H9 (cell line): Measurements from ENCODE around the gene CCL11. TPM values are rescaled to one million over a fixed set of nuclear protein-coding genes. Genes with fewer than 3 reads are reported as not detected.

Source experiments
- DNase-seq: peaks from one replicate; pipeline ENCODE4 v3.0.0-alpha.2; 2017
- H2AFZ ChIP-seq: one replicate; pipeline ENCODE4 v1.6.1; 2013; ENCODE audit warnings: mild to moderate bottlenecking, low read length, control low read depth, moderate library complexity
- H2AK5ac ChIP-seq: 2 replicates; pipeline ENCODE4 v1.6.1; 2013; ENCODE audit warnings: low read length, control low read depth, mixed read lengths; ENCODE audit not compliant: insufficient read length
- H2BK120ac ChIP-seq: one replicate; pipeline ENCODE4 v1.6.1; 2013; ENCODE audit warnings: low read depth, mild to moderate bottlenecking, low read length, control low read depth, inconsistent platforms; ENCODE audit not compliant: poor library complexity, severe bottlenecking
- H2BK12ac ChIP-seq: 2 replicates; pipeline ENCODE4 v1.6.1; 2013; ENCODE audit warnings: low read length, control low read depth, mixed read lengths, low read depth; ENCODE audit not compliant: insufficient read length
- H2BK15ac ChIP-seq: 2 replicates; pipeline ENCODE4 v1.6.1; 2013; ENCODE audit warnings: low read depth, low read length, control low read depth
- H2BK20ac ChIP-seq: one replicate; pipeline ENCODE4 v1.6.1; 2013; ENCODE audit warnings: low read depth, mild to moderate bottlenecking, low read length, control low read depth, inconsistent platforms; ENCODE audit not compliant: poor library complexity, severe bottlenecking
- H2BK5ac ChIP-seq: 2 replicates; pipeline ENCODE4 v1.6.1; 2013; ENCODE audit warnings: low read length, control low read depth, mixed read lengths; ENCODE audit not compliant: insufficient read length
- H3K14ac ChIP-seq: 2 replicates; pipeline ENCODE4 v1.6.1; 2013; ENCODE audit warnings: low read length, control low read depth; ENCODE audit not compliant: insufficient read depth
- H3K18ac ChIP-seq: 2 replicates; pipeline ENCODE4 v1.6.1; 2013; ENCODE audit warnings: low read depth, mild to moderate bottlenecking, mixed read lengths, low read length, control low read depth; ENCODE audit not compliant: insufficient read length
- H3K23ac ChIP-seq: 2 replicates; pipeline ENCODE4 v1.6.1; 2013; ENCODE audit warnings: low read length, control low read depth, mixed read lengths, low read depth; ENCODE audit not compliant: insufficient read length
- H3K23me2 ChIP-seq: 2 replicates; pipeline ENCODE4 v1.6.1; 2013; ENCODE audit warnings: low read depth, mild to moderate bottlenecking, mixed read lengths, low read length, control low read depth; ENCODE audit not compliant: insufficient read length, poor library complexity, severe bottlenecking
- H3K27ac ChIP-seq: 2 replicates; pipeline ENCODE4 v1.5.1; 2013; ENCODE audit warnings: low read length, control low read depth, mixed read lengths, low read depth; ENCODE audit not compliant: insufficient read length
- H3K27me3 ChIP-seq: 2 replicates; pipeline ENCODE4 v1.6.1; 2013; ENCODE audit warnings: low read length, control low read depth, inconsistent platforms; ENCODE audit not compliant: insufficient read depth
- H3K4ac ChIP-seq: 2 replicates; pipeline ENCODE4 v1.6.1; 2013; ENCODE audit warnings: low read depth, mild to moderate bottlenecking, control low read depth, inconsistent platforms, low read length, moderate library complexity
- H3K4me1 ChIP-seq: 2 replicates; pipeline ENCODE4 v1.6.1; 2013; ENCODE audit warnings: low read length, control low read depth, inconsistent platforms; ENCODE audit not compliant: insufficient read depth
- H3K4me2 ChIP-seq: 2 replicates; pipeline ENCODE4 v1.6.1; 2013; ENCODE audit warnings: low read length, control low read depth, mixed read lengths; ENCODE audit not compliant: insufficient read length, insufficient read depth
- H3K56ac ChIP-seq: 2 replicates; pipeline ENCODE4 v1.6.1; 2013; ENCODE audit warnings: low read depth, mild to moderate bottlenecking, mixed read lengths, low read length, control low read depth; ENCODE audit not compliant: insufficient read length
- H3K79me1 ChIP-seq: 2 replicates; pipeline ENCODE4 v1.6.1; 2013; ENCODE audit warnings: low read depth, mild to moderate bottlenecking, moderate library complexity, low read length, control low read depth, inconsistent platforms; ENCODE audit not compliant: insufficient read depth, poor library complexity, severe bottlenecking
- H3K79me2 ChIP-seq: 2 replicates; pipeline ENCODE4 v1.6.1; 2013; ENCODE audit warnings: low read length, control low read depth, inconsistent platforms; ENCODE audit not compliant: insufficient read depth
- H3K9ac ChIP-seq: 2 replicates; pipeline ENCODE4 v1.6.1; 2013; ENCODE audit warnings: low read length, control low read depth, mixed read lengths; ENCODE audit not compliant: insufficient read length; ENCODE audit errors: extremely low read depth
- H3K9me3 ChIP-seq: one replicate; pipeline ENCODE4 v1.6.1; 2013; ENCODE audit warnings: low read depth, low read length, inconsistent platforms; ENCODE audit not compliant: control insufficient read depth
- H3T11ph ChIP-seq: one replicate; pipeline ENCODE4 v1.6.1; 2013; ENCODE audit warnings: mild to moderate bottlenecking, low read length, control low read depth, inconsistent platforms
- H4K20me1 ChIP-seq: one replicate; pipeline ENCODE4 v1.6.1; 2013; ENCODE audit not compliant: control insufficient read depth, insufficient read length, insufficient read depth
- H4K5ac ChIP-seq: 2 replicates; pipeline ENCODE4 v1.6.1; 2013; ENCODE audit warnings: low read depth, mild to moderate bottlenecking, mixed read lengths, low read length, control low read depth; ENCODE audit not compliant: insufficient read length
- H4K8ac ChIP-seq: replicated peaks from 2 replicates; pipeline ENCODE4 v1.6.1; 2013; ENCODE audit warnings: low read length, control low read depth, mixed read lengths, low read depth; ENCODE audit not compliant: insufficient read length
- H4K91ac ChIP-seq: 2 replicates; pipeline ENCODE4 v1.6.1; 2013; ENCODE audit warnings: low read depth, mild to moderate bottlenecking, moderate library complexity, mixed read lengths, low read length, control low read depth; ENCODE audit not compliant: insufficient read length
- H3K27ac Mint-ChIP-seq, 3 experiments: 2 replicates in 2 of 3; 3 replicates in 1 of 3; pipeline ENCODE4 v1.8.0; 2020 to 2021; ENCODE audit warnings: mixed read lengths in 3 of 3, mild to moderate bottlenecking in 1 of 3, moderate library complexity in 1 of 3
- H3K27me3 Mint-ChIP-seq: 2 replicates; pipeline ENCODE4 v1.8.0; 2021; ENCODE audit warnings: low read depth, mild to moderate bottlenecking, moderate library complexity, mixed read lengths
- H3K36me3 Mint-ChIP-seq, 3 experiments: 2 replicates in 2 of 3; 3 replicates in 1 of 3; pipeline ENCODE4 v1.8.0; 2020 to 2021; ENCODE audit warnings: low read depth in 3 of 3, mixed read lengths in 3 of 3; ENCODE audit not compliant: insufficient read depth in 1 of 3
- H3K4me1 Mint-ChIP-seq, 2 experiments: 2 replicates each; pipeline ENCODE4 v1.8.0; 2020; ENCODE audit warnings: mixed read lengths in 2 of 2
- H3K4me3 Mint-ChIP-seq, 2 experiments: 2 replicates in 1 of 2; 3 replicates in 1 of 2; pipeline ENCODE4 v1.8.0; 2020 to 2021; ENCODE audit warnings: mild to moderate bottlenecking in 2 of 2, mixed read lengths in 2 of 2, moderate library complexity in 1 of 2
- H3K9me3 Mint-ChIP-seq, 2 experiments: 2 replicates in 1 of 2; 3 replicates in 1 of 2; pipeline ENCODE4 v1.8.0; 2020; ENCODE audit warnings: mild to moderate bottlenecking in 2 of 2, mixed read lengths in 2 of 2, moderate library complexity in 1 of 2
- CTCF ChIP-seq: fragments of 200-600 bp; sonication (generic); conservative IDR thresholded peaks from 3 replicates; pipeline ENCODE4 v1.8.0; 2021; ENCODE audit warnings: antibody characterized with exemption, mild to moderate bottlenecking
- WGBS: extraction: QIAGEN DNeasy Blood & Tissue Kit; methylation state at CpG from one replicate; pipeline ENCODE4 v1.1.7; 2013; ENCODE audit warnings: missing lambda C conversion rate, low lambda C conversion rate, mixed read lengths; ENCODE audit not compliant: insufficient read length; ENCODE audit errors: extremely low coverage; 5-methylcytosine and 5-hydroxymethylcytosine counted together
- total RNA-seq: library from RNA; stranded (reverse); gene quantifications from 2 replicates; pipeline ENCODE4 v1.2.1, GENCODE V29; 2021

CCL11 gene
- total RNA-seq, 1 experiment from 2014 or later: not detected

DNA sequence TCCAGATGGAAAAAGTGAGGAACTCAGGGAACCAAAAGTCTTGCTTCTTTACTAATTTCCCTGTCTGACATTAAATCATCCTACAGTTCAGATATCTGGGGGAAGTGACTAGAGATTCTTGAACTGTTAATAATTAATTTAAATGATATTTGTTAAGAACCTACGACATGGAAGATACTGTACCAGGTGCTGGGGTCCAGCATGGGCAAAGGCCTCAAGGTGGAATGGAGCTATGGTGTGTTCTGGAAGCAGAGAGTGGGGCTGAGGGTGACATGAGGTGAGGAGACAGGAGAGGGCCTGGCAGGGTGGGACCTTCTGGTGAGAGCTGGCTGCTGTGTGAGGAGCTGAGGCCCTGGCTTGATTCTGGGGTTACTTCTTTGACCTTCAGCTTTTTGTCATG lies 36.5 kb upstream of the CCL11 start:
- H3K4me1 Mint-ChIP-seq: peaks cover 29 to 31% of the 10 kb centered on the region in 2 experiments
- Histone ChIP-seq H3K23me2 (no peaks in the 10 kb centered on the region), H3K23ac (no peak overlapping the region), H2BK5ac (no peak overlapping the region), H3K27ac (no peak overlapping the region), H3K18ac (no peak overlapping the region), H2BK12ac (no peak overlapping the region), H2AK5ac (no peak overlapping the region), H3T11ph (no peak overlapping the region), H3K14ac (no peak overlapping the region), H3K4ac (no peak overlapping the region), H2BK15ac (no peak overlapping the region), H3K4me2 (no peak overlapping the region), H4K5ac (no peak overlapping the region), H2BK120ac (no peak overlapping the region), H4K8ac (no peak overlapping the region), H3K56ac (no peak overlapping the region), H3K79me1 (no peaks in the 10 kb centered on the region), H3K79me2 (no peaks in the 10 kb centered on the region), H3K4me1 (no peaks in the 10 kb centered on the region; the same call in 1 of the 2 replicates), H4K20me1 (no peaks in the 10 kb centered on the region), H2AFZ (no peak overlapping the region), H3K27me3 (no peaks in the 10 kb centered on the region; the same call in 1 of the 2 replicates), H3K9ac (no peak overlapping the region), H3K9me3 (no peaks in the 10 kb centered on the region), H4K91ac (no peak overlapping the region), H2BK20ac (no peak overlapping the region)
- H3K27ac Mint-ChIP-seq: no peak overlapping the region
- no peaks in the 10 kb centered on the region for H3K9me3 Mint-ChIP-seq
- H3K27me3 Mint-ChIP-seq: peaks cover 14% of the 10 kb centered on the region
- H3K4me3 Mint-ChIP-seq: no peak overlapping the region
- no peaks in the 10 kb centered on the region; a peak in 1 of 7 replicates for H3K36me3 Mint-ChIP-seq
- WGBS: no CpG with 5 or more reads among the region's 1 CpG
- no peak for DNase-seq
- no peak for TF ChIP-seq CTCF
